Measurements from ENCODE around the gene SNHG17.
"Not testable (repeated sequence)": the region's sequence is repeated elsewhere in the genome, so short reads cannot be mapped to it uniquely, and the experiment has no call there.

Gene SNHG17

GRCh38 chr20:38414769-38415450 is 20.2 kb downstream of the SNHG17 start:
- no peak for DNase-seq

- no peak for DNase-seq
Observed at GRCh38 chr20:38412877-38413577, 22.1 kb downstream of the SNHG17 start.

GRCh38 chr20:38407822-38408221 is 27.3 kb downstream of the SNHG17 start:
- DNase-seq = not testable (repeated sequence)

GRCh38 chr20:38407321-38407720 is 27.8 kb downstream of the SNHG17 start:
- no peak for DNase-seq

GRCh38 chr20:38406476-38406875 is 28.7 kb downstream of the SNHG17 start:
- no peak for DNase-seq

- DNase-seq = no peak
Observed at GRCh38 chr20:38405132-38405531, 30.0 kb downstream of the SNHG17 start.

GRCh38 chr20:38404016-38404415 is 31.1 kb downstream of the SNHG17 start:
- DNase-seq = no peak

GRCh38 chr20:38402816-38403215 is 32.3 kb downstream of the SNHG17 start:
- no peak for DNase-seq

- no peak for DNase-seq
Observed at GRCh38 chr20:38402089-38402488, 33.0 kb downstream of the SNHG17 start.

- DNase-seq = not testable (repeated sequence)
Observed at GRCh38 chr20:38395751-38396395, 39.3 kb downstream of the SNHG17 start.

- DNase-seq = no peak
Observed at GRCh38 chr20:38395165-38395564, 40.0 kb downstream of the SNHG17 start.

GRCh38 chr20:38393259-38393658 is 41.9 kb downstream of the SNHG17 start:
- DNase-seq = no peak

GRCh38 chr20:38392356-38392755 is 42.8 kb downstream of the SNHG17 start:
- DNase-seq = no peak

GRCh38 chr20:38387953-38388352 is 47.2 kb downstream of the SNHG17 start:
- DNase-seq = no peak

GRCh38 chr20:38386851-38387250 is 48.3 kb downstream of the SNHG17 start:
- DNase-seq = no peak

- DNase-seq = no peak
Observed at GRCh38 chr20:38386004-38386403, 49.1 kb downstream of the SNHG17 start.

GRCh38 chr20:38383147-38383546 is 52.0 kb downstream of the SNHG17 start:
- no peak for DNase-seq

- not testable (repeated sequence) for DNase-seq
Observed at GRCh38 chr20:38377838-38378237, 57.3 kb downstream of the SNHG17 start.

- no peak for DNase-seq
Observed at GRCh38 chr20:38377039-38377685, 58.0 kb downstream of the SNHG17 start.

- no peak for DNase-seq
Observed at GRCh38 chr20:38373898-38374297, 61.2 kb downstream of the SNHG17 start.

- no peak for DNase-seq
Observed at GRCh38 chr20:38373231-38373867, 61.8 kb downstream of the SNHG17 start.

- DNase-seq = no peak
Observed at GRCh38 chr20:38372806-38373205, 62.3 kb downstream of the SNHG17 start.

All from NK-92 treated with Interleukin-12 subunit alpha and Interleukin-12 subunit beta, amount 100 ng/mL, for 24 hours (cell line).